GM19467 (cell line): ENCODE results near the gene RNF40.
"Not testable (repeated sequence)": the region's sequence is repeated elsewhere in the genome, so short reads cannot be mapped to it uniquely, and the experiment has no call there.

Experiments used
- ATAC-seq: cut with Tn5 transposase; IDR thresholded peaks from one replicate; pipeline ENCODE4 v1.9.1; 2021; ENCODE audit warnings: mild to moderate bottlenecking, moderate library complexity; ENCODE audit not compliant: unreplicated experiment

RNF40 gene

DNA sequence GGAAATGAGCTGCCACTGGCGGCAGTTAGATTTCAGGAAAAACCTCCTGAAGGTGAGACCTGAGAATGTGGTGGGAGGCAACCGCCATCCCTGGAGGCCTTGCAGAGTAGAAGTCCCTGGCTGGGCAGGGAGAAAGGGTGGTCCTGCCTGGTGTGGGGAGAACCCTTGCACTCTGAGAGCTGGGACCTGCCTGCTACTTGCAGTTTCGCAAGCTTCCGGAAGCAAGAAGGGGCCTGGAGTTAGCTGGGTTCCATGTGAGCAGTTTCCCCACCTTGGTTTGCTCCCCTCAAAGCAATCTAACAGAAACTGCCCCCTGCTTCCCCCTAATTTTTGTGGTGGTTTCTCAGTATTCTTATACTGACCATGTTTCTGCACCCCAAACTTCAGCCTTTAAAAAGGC lies 18.4 kb downstream of the RNF40 start:
- ATAC-seq: no peak

DNA sequence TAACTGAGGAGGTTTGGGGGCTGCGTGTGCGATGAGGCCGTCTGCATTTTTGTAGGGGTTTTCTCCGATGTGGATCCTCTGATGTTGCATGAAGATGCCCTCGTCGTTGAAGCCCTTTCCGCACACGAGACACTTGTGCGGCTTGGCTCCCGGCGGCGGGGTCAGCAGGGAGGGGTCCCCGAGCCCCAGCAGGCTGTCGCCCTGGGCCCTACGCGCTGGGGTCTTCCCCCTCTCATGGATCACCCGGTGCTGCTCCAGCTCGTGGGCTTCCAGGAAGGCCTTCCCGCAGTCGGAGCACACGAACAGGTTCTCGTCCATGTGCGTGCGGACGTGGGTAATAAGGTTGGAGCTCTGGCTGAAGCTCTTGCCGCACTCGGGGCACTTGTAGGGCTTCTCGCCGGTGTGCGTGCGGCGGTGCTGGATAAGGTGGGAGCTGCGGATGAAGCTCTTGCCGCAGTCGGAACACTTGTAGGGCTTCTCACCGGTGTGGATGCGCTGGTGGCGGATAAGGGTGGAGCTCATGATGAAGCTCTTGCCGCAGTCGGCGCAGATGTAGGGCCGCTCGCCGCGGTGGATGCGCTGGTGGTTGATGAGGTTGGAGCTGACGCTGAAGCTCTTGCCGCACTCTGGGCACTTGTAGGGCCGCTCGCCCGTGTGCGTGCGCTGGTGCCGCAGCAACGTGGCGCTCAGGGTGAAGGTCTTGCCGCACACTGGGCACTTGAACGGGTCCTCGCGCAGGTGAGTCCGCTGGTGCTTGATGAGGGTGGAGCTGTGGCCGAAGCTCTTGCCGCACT lies 20.6 kb downstream of the RNF40 start:
- ATAC-seq: no peak

DNA sequence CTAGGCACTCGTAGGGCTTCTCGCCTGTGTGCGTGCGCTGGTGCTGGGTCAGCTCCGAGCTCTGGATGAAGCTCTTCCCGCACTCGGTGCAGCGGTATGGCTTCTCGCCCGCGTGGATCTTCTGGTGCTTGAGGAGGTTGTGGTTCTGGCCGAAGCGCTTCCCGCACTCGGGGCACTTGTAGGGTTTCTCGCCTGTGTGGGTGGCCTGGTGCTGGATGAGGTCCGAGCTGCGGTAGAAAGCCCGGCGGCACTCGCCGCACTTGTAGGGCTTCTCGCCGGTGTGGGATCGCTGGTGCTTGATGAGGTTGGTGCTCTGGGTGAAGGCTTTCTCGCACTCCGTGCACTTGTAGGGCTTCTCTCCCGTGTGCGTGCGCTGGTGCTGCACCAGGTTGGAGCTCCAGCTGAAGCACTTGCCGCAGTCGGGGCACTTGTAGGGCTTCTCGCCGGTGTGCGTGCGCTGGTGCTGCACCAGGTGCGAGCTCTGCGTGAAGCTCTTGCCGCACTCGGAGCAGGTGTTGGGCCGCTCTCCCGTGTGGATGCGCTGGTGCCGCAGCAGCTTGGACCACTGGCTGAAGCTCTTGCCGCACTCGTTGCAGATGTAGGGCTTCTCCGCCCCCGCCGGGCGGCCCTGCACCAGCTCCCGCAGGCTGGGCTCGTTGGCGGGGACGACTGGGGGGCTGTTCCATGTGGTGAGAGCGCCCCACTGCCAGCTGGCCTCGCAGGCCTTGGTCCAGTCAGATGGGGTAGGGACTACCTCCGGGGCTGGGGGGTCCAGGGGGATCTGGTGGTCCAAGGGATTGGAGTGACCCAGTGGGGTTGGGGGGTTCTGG lies 21.4 kb downstream of the RNF40 start:
- no peak for ATAC-seq

DNA sequence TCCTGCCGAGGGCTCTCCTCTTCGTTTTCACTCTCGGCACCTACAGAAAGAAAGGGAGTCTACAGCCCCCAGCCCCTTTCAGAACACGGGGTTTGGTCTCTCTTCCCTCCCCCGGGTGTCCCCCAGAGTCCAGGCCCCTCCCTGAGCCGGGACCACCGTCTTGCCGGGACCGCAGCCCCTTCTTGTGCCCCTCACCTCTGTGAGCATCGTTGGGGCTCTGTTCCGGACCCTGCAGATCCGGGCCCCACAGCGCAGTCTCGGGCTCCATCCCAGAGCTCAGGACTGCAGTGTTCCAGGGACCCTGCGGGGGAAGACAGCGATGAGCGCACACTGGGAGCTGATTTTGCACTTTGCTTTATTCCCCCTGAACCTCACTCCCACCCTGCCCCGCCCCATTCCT lies 22.1 kb downstream of the RNF40 start:
- ATAC-seq: no peak

DNA sequence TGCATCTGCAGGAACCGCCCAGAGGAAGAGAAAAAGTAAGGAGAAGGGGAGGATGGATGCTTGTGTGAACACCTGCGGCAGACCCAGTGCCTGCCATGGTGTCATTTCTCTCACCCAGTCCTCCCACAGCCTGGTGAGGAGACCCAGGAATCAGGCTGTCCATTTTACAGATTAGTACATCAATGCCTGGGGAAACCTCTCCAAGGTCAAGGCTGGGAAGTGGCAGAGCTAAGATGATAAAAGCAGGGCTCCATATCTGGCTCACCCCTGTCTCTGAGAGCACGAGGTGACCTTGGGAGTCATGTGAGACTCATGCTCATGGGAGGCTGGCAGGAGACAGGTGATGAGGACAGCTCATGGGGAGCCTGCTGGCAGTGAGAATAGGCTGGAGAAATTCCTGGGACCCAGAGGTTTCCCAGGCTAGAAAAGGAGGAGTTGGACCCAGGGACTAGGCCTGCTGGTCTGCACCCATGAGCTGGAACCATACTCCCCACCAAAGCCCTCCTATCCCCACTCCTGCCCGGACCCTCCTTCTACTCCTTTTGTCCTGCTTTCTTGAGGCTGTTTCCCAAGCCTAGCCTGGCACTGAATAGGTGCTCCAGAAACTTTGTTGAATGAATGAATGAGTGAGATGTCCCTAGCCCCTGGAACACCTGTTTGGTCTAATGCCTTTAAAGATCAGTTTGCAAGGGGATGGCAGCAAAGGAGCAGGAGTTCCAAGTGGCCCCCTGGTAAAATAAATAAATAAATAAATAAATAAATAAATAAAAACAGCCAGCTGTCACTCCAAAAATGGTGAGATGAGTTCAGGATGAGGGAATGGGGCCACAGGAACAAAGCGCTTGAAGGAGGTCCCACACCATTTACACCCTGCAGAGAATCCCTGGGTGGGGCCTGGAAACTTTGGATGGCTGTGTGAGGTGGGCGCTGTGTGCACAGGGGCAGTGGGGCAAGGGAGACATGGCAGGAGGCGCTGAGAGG lies 23.3 kb downstream of the RNF40 start:
- no peak for ATAC-seq

DNA sequence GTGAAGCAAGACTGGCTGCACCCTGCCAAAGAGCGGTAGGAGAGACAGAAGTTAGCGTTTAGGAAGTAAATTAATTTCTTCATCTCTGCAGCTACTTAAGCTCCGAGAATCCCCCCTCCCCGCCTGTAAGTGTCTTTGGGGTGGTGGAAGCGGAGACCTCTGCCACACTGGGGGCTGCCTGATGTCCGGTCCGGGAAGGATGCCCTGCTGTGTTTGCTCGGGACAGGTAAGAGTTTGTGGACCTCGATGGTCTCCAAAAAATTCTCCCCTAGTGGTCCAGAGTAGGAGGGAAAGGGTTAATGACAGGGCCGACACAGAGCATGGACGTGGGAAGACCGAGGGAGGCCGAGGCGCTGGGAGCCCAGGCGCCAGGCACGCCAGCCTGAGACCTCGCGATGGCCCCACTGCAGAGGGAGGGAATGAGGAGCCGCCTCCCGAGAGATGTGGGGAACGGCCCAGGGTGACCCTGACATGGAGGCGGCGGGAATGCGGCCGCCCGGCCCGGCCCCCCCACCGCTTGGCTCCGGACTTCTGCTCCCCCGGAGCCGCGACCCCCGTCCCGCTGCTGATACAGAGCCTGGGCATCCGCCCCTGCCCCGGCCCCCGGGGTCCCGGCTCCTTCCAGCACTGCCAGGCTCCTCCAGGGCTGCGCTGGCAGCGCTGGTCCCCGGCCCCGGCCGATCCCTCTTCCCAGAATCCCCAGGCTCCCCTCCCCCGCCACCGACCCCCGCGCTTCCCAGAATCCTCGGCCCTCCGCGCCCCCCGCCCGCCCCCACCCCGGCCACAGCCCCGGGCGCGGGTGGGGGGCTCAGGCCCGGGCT lies 24.2 kb downstream of the RNF40 start:
- ATAC-seq: no peak

DNA sequence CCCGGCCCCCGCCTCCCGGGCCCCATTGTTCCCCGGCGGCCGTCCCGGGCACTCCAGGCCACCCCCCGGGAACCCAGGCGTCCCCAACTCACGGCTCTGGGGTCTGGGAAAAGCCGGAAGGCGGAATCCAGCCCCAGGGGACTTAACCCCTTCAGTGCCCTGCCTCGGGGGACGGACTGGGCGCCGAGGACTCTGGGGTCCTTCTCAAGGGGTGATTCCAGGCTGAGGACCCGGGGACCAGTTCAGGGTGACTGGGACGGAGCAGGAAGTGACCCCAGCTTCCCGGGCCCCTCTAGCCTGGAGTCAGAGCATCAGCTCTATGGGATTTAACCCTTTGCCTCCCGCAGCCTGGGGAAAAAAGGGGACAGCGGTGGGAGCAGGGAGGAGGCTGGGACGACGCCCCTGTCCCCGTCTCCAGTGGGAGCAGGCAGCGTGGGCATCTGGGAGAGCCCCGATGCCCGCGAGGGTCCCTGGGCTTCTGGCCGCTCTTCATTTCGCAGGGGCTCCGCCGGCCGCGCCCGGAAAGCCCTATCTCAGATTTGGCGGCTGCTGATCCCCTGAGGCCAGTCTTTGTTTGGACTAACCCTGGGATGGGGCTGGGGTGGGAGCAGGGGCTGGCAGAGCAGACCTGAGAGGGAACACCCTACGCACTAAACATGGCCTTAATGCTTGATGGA lies 25.0 kb downstream of the RNF40 start, which contains the start of gene ZNF629:
TSS of gene ZNF629 (minus strand) at position 270 of the 677 bp plus-strand sequence. CDS start 2,723 bp downstream, outside the sequence.
- no peak for ATAC-seq

DNA sequence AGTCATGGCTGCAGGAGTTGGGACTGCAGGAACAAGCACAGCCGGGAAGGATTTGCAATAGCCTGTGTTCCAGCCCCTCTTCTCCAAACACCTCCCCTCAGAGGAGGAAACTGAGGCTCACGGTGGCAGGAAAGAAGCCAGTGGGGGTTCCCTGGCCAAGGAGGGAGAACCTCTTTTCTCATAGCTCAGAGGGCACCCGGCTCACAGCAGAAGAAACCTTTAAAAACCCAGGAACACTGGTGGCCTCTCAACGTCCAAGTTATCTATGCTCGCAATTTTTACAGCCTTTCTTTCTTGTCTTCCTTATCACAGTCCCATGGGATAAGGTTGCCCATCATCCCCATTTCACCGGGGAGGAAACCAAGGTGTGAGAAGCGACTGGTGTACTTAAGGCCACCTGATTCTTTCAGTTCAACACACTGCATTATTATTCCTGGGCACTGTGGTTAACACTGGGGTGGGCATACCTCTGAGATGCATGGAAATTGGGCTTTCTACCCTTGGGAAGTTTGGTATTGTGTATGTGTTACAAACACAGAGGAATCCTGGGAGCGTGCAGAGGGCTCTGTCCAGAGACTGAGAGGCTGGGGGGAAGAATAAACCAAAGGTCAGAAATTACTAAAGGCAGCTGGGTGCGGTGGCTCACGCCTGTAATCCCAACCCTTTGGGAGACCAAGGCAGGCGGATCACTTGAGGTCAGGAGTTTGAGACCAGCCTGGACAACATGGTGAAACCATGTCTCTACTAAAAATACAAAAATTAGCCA lies 25.7 kb downstream of the RNF40 start:
- ATAC-seq: no peak

DNA sequence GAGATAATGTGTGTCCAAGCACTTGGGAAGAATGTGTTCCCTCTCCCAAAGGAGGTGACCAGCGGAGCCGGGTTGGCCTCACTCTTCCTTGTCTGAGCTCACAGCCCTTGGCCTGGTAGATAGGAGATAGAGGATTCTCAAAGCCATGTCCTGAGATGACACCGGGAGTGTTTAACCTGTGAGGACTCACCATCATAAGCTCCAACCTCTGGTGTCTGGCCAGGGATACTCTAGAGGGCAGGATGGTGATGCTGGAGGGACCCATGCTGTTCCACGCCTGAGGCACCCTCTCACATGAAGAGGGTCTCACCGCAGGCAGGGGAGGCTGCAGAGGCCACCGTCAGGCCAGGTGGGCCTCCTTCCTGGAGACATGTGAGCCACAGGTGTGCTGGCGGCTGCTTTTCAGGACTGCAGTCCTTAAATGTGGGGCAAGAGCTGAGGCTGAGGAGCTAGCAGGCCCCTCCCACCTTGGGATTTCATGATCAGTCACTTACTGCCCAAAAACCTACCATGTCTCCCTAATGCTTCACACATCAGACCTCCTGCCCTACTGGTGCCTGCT lies 31.5 kb downstream of the RNF40 start:
- ATAC-seq: no peak

DNA sequence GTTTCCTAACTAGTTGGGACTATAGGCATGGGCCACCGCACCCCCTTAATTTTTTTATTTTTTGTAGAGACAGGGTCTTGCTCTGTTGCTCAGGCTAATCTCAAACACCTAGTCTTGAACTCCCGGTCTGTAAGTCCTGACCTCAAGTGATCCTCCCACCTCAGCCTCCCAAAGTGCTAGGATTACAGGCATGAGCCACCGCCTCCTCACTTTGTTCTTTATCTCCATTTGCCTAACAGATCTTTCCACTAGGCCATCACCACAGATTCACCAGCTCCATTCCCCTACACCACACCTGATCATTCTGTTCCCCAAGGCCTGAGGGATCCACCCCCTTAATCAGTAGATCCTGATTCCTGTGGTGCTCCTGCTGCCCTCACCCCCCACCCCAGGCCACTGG lies 32.5 kb downstream of the RNF40 start:
- no peak for ATAC-seq

DNA sequence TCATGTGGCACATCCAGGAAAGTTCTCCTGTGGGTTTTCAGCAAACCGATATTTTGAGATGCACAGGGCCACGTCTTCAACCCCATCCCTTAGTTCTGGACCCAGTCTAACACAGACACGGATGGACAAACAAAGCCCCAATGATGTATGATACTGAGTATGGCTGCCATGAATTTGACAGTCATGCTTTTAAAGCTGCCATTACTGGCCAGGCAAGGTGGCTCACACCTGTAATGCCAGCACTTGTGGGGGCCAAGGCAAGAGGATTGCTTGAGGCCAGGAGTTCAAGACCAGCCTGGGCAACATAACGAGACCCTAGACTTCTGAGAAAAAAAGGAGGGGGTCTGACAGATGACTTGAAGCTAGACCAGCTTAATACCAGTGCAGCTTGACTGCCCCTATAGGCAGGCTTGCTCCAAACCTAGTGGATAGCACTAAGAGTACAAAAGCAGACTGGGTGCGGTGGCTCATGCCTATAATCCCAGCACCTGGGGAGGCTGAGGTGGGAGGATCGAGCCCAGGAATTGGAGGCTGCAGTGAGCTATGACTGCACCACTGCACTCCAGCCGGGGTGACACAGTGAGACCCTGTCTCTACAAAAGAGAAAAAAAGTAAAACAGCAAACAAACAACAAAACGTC lies 35.7 kb downstream of the RNF40 start:
- no peak for ATAC-seq

DNA sequence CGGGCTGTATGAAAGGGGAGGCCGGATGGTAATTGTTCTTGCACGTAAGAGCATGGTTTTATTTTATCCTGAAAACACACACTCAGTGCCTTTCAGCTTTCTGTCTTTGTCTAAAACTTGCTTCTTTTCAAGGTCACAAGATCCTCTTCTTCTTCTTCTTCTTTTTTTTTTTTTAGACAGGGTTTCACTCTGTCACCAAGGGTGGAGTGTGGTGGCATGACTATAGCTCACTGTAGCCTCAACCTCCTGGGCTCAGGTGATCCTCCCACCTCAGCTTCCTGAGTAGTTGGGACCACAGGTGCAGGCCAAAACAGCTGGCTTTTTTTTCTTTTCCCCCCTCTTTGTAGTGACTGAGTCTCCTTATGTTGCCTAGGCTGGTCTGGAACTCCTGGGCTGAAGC lies 40.8 kb downstream of the RNF40 start:
- ATAC-seq: no peak

DNA sequence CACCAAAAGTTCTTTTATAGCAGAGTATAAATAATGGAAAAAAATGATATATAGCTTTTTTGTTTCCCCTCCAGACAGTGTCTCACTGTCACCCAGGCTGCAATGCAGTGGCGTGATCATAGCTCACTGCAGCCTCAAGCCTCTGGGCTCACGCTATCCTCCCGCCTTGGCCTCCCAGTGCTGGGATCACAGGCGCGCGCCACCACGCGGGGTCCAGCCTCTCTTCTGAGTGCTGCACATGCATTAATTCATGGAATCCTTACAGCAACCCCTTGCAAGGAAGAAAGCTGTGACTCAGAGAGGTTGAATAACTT lies 42.9 kb downstream of the RNF40 start:
- ATAC-seq: no peak

DNA sequence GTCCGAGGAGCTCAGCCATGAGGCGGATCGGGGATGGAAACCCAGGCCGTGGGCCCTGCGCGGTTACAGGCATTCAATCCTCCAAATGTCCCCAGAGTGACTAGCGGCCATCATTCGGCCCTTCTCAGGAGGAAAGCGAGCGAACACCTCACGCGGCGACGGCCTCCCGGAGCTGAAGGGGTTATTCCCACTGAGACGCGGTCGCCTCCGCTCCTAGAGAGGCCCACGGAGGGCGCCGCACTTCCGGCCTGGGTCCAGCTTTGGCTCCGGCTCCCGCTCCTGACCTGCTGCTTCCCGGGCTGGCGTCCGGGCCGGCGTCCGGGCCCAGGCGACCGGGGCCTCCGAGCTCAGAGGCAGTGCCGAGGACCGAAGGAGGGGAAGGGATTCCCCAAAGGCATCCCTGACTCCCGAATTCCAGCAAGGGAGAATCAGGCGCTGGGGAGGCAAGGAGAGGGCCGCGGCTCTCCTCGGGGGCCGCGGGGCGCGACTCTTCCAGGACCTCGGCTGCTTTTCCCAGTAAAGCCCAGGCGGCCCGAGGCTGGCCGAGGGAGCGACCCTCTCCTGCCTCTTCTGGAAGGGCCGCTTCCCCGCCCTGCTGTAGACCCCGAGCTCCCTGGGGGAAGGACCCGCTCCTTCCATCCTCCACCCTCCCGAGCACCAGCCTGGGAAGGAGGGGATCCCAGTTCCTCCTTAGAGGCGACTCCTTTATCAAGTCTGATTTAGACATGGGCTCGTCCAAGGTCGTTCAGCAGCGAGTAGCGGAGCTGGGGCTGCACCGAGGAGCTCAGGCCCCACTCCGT lies 43.4 kb downstream of the RNF40 start:
- ATAC-seq: no peak

DNA sequence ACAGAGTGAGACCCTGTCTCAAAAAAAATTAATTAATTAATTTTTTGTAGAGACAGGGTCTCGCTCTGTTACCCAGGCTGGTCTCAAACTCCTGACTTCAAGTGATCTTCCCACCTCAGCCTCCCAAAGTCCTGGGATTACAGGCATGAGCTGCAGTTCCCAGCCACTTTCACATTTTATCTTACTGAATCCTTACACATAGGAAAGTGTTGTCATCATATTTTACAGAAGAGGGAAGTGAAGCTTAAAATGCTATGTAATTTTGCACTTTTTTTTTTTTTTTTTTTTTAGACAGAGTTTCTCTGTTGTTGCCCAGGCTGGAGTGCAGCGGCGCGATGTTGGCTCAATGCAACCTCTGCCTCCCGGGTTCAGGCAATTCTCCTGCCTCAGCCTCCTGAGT lies 46.0 kb downstream of the RNF40 start:
- ATAC-seq: no peak

DNA sequence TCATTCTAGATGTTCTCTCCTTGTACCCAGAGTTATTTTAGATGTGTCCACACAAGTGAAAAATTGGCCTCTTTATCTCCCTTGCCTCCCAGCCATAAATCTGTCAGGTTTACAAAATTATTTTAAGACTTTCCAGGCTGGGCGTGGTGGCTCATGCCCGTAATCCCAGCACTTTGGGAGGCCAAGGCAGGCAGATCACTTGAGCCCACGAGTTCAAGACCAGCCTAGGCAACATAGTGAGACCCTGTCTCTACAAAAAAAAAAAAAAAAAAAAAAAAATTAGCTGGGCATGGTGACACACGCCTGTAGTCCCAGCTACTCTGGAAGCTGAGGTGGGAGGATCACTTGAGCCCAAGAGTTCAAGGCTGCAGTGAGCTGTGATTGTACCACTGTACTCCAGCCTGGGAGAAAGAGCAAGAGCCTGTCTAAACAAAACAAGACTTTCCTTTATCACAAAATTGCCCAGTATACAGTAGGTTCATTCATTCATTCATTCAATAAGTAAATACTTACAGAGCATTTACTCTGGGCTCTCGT lies 46.8 kb downstream of the RNF40 start:
- not testable (repeated sequence) for ATAC-seq

DNA sequence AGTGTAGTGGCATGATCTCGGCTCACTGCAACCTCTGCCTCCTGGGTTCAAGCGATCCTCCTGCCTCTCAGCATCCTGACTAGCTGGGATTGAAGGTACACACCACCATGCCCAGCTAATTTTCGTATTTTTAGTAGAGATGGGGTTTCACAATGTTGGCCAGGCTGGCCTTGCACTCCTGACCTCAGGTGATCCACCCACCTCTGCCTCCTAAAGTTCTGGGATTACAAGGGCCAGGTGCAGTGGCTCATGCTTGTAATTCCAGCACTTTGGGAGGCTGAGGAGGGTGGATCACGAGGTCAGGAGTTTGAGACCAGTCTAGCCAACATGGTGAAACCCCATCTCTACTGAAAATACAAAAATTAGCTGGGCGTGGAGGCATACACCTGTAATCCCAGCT lies 47.6 kb downstream of the RNF40 start:
- ATAC-seq: not testable (repeated sequence)
